Esophagus mucosa (tissue), 1 donor: Measurements from ENCODE around the gene SLC35F6. TPM values are rescaled to one million over a fixed set of nuclear protein-coding genes. Genes with fewer than 3 reads are reported as not detected.
"Not testable (repeated sequence)": the region's sequence is repeated elsewhere in the genome, so short reads cannot be mapped to it uniquely, and the experiment has no call there.

Experiments
- ATAC-seq: fragments of 200-7000 bp; cut with Tn5 transposase; one replicate; pipeline ENCODE4 v1.9.1; 2020
- total RNA-seq: library from RNA; stranded (reverse); gene quantifications from one replicate; pipeline ENCODE4 v1.2.4, GENCODE V29; 2023
- donor health status: DM: yes; HTN: yes; CAD: no.

SLC35F6 gene
- total RNA-seq, 1 donor from 2014 or later, result 42.7 TPM

DNA sequence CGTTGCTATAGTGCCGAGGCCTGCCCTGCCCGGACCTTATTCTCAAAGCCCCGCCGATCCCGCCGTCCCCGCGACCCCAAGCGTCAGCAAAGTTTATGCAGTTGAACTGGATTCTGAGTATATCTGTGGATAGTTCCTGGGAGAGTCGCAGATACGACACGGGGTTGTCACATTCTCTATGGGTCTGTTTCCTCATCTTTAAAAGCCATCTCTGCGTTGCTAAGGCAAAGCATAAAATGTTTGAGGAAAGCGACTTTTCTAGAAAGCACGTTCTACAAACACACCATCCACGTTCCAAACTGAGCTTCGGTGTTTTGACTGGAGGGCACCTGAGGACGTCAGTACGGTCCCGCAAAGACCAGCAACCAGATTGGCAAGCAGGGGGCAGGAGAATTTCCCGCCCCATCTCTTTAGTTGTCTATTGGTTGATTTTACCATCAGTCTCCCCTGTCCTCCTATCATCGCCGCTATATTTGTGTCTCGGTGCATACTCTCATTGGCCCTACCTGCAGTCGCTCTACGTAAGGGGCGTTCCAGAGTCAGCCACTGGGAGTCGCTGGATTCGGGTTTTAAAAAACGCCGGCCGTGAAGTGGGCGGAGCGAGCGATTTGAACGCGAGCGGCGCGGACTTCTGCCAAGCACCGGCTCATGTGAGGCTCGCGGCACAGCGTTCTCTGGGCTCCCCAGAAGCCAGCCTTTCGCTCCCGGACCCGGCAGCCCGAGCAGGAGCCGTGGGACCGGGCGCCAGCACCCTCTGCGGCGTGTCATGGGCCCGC, 21.5 kb downstream of the SLC35F6 start, which contains the start of gene CENPA:
Gene CENPA (plus strand): TSS at position 626 of the 776 bp plus-strand sequence. CDS start 141 bp downstream, at position 767.
- ATAC-seq, result peak; percentile 98

DNA sequence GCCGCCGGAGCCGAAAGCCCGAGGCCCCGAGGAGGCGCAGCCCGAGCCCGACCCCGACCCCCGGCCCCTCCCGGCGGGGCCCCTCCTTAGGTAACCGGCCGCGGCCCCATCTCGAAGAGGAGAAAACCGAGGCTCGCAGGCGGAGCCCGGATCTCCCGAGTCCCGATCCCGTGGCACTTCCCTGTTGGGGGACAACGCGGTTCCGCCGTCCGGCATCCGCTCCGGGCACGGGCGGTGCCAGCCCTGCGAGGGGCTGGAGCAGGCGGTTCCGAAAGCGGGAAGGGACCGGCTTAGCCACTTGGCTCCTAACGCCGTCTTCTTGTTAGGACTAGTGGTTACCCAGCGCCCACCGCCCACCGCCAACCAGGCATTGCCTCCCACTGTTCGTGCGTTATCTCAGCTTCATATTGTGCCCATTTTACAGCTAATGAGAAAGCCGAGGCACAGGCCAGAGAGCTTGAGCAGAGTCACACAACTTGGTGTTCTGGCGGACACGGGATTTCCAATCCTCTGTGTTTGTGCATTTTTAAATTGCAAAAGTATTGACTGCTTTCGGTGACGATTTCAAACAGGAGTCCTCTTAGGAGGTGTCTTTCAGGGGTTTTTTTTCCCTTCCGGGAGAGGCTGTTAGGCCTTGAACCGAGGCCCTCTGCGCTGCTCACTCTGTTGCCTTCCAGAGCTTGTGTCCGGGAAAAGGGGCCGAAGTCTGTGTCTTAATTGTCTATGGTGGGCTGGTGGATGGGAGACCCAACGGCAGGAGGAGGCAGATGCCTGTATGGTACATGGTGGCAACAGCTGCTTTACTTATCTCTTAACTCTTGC, 22.3 kb downstream of the SLC35F6 start:
- ATAC-seq, result peak; percentile 14

DNA sequence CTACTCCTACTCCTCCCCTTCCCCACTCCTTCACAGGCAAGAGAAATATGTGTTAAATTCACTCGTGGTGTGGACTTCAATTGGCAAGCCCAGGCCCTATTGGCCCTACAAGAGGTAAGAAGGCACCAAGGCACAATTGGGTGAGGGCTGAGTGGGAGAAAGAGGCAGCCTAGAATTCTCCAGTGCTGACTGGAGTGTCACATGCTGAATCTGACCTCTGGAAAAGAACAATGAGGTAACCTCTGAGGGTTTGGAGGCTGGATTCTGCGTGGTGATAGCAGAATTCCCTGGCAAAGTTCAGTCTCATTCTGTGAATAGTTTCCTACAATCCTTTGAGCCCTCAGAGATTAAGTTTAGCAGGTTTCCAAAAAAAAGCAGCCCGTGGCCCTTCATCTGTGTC, 28.6 kb downstream of the SLC35F6 start:
- ATAC-seq, result no peak

DNA sequence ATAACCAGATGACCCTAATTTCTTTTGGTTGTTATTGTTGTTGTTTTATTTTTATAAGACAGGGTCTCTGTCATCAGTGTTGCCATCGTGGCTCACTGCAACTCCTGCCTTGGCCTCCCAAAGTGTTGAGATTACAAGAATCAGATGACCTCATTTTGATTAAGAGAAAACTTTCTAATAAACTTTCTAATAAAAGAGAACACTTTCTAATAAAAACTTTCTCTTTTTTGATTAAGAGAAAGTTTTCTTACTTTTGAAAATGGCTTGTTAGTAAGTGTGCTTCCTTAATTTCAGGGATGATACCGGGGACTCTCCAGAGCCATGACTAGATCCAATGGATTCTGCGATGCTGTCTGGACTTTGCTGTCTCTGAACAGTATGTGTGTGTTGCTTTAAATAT, 29.4 kb downstream of the SLC35F6 start:
- no peak for ATAC-seq

DNA sequence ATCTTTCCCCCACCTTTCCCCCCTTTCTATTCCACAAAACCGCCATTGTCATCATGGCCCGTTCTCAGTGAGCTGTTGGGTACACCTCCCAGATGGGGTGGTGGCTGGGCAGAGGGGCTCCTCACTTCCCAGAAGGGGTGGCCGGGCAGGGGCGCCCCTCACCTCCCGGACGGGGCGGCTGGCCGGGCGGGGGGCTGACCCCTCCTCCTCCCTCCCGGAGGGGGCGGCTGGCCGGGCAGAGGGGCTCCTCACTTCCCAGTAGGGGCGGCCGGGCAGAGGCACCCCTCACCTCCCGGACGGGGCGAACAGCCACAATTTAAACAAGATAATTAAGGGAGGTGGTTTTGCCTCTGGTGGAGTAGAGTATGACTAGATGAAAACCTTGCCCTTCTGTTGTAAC, 31.1 kb downstream of the SLC35F6 start:
- not testable (repeated sequence) for ATAC-seq

DNA sequence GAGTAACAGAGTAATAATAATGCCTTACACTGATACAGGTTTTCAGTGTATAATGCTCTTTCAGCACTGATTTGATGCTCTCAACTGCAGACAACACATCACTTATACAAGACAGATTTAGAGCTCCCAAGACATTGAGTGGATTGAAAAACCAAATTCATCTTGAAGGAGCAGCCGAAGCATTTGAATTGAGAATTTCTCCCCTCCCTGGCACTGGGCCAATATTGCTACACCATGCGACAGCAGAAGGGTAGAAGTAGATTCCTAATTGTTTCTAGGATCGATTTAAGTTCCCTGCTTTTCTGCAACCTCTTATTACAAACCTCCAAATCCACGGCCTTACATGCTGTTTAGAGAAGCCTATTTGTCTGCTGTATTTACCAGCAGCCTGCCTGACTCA, 37.2 kb downstream of the SLC35F6 start:
- no peak for ATAC-seq

DNA sequence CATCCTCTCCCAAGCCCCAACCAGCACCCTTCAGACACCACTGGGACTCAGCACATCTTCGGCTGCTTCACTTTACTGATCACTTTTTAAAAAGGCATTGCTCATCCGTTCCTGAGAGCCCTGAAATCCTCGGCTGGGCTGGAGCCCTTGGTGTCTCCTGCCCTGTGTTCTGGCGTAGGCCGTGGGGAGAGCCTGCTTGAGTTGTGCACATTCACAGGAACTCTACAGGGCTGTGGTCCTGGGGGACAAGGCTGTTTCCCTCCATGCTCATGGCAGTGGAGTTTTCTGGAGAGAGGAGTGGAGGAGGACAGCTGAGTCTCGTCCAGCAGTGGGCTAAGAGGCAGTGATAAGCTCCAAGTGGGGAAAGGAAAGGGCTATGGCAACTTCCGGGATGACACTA, 37.7 kb downstream of the SLC35F6 start:
- no peak for ATAC-seq

DNA sequence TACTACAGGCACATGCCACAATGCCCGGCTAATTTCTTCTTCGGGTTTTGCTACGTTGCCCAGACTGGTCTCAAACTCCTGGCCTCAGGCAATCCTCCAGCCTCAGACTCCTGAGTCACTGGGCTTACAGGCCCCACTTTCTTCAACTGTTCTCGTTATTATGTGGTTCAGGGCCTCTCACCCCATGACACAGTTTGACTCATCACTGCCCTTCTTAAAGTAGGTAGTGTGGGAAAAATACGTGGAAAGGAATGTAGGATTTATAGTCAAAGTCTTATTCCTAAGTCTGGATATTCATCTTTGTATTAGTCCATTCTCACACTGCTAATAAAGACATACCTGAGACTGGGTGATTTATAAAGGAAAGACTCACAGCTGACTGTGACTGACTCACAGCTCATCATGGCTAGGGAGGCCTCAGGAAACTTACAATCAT, 41.2 kb downstream of the SLC35F6 start:
- peak; percentile 87 for ATAC-seq

DNA sequence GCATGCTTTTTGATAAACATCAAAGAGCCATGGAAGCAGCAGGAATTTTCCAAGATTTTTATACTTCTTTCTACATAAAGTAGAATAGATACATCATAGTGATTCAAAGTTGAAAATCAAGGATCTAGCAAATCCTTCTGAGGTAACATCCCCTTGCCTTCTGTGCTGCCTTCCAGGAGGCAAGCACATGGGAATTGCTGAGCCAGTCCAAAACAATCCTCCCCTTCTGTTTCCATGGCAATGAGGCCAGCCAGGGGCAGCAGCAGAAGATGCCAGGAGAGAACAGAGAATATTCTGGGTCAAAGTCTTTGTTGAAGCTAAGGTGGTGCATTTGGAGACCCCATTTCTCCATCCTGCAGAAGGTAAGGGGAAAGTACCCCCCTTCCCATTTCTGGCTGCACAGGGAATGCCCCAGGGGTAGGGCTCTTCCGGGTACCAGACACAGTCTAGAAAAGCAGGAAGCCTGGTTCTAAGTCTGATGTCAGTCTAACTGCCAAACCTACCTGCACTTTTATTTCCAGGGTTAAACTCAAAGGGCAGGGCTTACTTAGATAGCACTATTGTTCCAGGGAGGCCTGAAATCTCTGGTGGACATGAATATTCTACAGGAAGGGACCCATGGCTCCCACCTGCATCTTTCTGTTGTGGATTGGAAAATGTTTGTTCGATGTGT, 43.8 kb downstream of the SLC35F6 start:
- ATAC-seq, result no peak

DNA sequence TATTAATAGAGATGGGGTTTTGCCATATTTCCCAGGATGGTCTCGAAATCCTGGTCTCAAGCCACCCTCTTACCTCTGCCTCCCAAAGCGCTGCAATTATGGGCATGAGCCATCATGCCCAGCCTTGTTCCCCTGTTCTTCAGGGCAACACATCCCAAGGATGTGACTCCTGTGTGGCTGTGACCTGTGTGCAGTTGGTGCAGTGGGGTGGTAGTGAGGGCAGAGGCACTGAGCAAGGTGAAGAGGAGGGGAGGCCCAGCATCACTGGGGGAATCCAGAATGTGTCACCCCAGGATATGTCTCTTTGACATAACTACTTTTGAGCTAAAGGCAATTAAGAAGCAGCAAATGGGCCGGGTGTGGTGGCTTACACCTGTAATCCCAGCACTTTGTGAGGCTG, 45.1 kb downstream of the SLC35F6 start:
- ATAC-seq, result no peak

DNA sequence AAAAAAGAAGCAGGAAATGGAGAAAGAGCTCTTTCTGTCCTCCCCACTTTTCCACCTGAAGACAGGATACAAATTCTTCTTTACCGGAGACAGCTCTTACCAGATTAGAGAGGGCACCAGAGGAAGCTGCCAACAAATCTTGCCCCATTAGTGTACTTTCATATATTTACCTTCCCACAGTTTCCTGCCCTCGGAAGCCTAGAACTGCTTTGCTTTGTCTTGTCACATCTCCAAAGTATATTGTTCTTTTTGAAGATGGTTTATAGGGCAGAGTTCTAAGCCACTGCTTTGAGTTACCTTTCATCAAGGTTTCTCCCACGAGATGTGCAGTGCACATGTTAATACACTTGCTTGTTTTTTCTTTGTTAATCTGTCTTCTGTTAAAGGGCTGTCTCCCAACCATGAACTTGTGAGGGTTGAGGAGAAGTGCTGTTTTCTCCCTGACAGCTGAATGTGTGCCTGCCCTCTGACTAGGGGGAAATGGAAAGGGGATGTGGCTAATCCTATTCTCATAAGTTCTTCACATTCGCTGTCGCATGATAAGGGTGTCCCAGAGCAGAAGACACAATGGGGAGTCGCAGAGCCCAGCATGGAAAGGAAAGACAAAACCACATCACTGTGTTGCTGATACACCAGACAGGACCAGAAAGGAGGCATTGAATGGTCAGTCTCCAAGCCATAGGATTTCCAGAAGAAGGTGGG, 45.9 kb downstream of the SLC35F6 start:
- no peak for ATAC-seq

DNA sequence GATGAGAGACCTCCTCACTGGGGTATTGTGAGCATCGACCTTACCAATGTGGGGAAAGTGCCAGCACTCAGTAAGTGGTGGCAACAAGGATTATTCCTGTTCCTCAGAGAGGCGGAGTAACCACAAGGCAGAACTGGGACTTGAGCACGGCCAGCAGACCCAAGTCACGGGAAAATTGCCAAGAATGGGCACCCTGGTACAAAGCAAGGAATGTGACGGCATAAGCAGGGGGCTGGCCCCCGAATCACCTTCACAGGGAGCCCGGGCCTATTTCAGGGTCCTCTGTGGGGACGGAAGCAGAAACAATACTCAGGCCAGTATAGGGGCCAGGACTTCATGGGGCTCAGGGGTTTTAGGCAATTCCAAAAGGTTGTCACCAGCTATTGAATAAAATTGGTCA, 47.2 kb downstream of the SLC35F6 start:
- no peak for ATAC-seq

DNA sequence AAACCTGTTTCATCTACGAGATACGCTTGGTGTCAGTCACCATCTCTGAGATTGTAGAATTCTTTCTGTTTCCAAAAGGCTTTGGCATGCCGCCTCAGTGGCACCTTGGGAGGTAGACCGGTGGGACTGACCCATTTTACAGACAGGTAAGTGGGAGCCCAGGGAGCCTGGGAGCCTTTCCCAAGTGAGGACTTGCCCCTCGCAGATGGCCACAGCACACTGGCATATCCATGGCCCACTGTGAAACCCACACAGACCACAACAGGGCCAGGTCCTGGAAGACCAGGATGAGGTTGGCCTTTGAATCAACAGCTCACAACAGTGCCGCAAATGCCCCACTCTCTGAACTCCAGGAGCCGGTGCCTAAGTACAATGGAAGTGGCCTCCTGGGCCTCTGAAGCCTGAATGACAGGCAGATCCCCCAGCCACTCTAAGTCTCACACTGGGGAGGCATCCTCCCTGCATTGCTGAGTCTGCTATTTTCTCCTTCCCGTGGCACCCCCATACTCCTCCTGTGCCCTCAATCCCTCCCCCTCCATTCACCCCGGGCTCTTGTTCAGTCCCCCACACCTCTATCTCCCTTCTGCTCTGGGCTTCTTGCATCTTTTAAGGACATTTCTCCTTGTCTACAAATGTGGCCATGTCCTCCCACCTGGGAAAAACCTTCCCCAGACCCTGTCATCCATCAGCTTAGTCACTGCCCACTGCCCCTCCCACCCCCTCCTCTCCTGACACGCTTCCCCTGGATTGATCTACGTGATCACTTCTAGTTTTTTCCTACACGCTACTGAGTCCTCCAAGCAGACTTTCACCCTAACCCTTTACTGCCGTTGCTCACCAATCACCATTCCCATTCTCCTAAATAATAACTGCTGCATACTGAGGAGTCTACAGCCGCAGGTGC, 48.0 kb downstream of the SLC35F6 start:
- ATAC-seq, result no peak

DNA sequence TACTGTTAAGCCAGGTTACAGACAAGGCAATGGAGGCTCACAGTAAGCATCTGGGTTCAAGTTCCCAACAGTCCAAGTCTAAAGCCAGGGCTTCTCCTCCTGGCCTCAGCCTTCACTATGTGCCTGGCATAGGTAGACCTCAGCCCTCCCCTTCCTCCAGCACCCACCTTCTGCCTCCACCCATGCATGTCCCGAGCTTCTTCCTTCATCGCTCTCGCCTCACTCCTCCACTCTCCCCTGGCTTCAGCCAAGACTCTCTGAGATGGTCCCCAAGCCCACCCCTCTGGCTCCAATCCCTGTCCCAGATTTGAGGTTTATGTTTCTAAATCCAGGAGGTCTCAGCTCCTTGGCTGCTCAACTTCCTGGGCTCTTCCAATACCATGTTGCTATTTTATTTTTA, 48.6 kb downstream of the SLC35F6 start:
- ATAC-seq, result no peak

DNA sequence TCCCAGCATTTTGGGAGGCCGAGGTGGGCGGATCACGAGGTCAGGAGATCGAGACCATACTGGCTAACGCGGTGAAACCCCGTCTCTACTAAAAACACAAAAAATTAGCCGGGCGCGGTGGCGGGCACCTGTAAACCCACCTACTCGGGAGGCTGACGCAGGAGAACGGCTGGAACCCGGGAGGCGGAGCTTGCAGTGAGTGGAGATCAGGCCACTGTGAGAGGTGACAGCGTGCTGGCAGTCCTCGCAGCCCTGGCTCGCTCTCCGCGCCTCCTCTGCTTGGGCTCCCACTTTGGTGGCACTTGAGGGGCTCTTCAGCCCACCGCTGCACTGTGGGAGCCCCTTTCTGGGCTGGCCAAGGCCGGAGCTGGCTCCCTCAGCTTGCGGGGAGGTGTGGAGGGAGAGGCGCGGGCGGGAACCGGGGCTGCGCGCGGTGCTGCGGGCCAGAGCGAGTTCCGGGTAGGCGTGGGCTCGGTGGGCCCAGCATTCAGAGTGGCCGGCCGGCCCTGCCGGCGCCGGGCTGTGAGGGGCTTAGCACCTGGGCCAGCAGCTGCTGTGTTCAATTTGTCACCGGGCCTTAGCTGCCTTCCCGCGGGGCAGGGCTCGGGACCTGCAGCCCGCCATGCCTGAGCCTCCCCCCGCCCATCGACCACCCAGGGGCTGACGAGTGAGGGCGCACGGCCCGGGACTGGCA, 50.1 kb downstream of the SLC35F6 start:
- ATAC-seq, result not testable (repeated sequence)

DNA sequence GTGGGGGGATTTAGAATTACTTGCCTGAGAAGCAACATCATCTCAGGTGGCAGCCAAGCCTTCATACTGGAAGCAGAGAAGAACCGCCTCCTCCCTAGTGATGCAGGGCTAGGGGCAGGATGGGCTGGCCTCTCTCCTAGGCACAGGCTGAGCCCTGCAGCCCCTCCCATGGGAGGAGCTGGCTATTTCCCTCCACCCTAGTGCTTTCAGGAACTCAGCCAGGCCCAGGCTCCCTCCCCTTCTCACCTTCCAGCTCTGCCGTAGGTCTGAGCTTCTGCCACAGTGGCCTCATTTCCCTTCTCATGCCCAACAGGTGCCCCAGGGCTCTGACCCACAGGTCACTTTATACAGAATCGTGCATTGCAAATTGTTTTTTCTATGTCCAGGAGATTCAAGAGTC, 52.8 kb downstream of the SLC35F6 start:
- peak; percentile 81 for ATAC-seq

DNA sequence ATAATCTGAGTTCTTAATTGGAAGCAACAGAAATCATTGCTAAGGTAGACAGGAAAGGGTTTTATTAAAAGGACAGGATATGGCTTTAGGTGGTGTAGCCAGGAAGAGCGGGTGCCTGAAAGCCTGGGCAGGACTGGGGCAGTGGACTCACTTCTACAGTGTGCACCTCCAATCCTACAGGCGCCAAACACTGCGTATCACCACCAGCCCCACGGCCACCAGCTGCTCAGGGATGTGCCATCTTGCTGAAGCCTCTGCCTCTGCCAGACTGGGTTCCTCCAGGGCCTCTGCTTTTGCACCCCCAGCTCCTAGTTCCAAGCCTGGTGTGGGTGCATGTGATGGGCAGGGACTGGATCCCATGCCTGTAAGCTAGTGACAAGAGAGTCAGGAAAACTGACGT, 54.2 kb downstream of the SLC35F6 start:
- ATAC-seq, result no peak

DNA sequence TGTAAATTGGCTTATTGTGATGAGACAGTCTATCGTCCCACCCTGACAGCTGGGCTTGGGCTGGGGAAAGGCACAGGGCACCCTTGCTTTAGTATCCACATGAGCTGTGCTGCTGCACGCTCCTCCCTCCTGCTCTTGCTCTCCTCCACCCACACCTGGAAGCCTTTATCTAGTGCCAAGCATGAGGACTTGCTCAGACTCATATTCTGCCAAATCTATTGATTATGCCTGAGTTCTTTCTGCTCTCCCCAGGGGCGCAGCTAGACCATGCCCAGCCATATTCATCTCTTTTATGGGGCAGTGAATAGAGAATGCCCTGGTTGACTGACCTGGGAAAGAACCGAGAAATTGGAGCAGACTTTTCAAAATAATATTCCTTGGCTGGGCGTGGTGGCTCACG, 54.9 kb downstream of the SLC35F6 start:
- no peak for ATAC-seq

DNA sequence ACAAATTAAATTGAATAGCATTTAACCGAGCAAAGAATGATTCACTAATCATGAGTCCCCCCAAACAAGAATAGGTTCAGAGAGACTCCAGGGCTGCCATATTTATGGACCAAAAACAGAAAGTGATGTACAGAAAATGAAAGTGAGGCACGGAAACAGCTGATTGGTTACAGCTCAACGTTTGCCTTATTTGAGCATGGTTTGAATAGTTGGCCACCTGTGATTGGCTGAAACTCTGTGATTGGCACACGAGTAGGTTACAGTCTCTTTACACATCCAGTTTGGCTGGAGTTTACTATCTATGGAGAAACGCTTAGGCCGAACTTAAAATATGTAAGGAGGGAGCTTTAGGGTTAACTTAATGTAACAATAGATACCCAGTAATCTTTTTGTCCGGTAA, 56.8 kb downstream of the SLC35F6 start:
- ATAC-seq, result no peak

DNA sequence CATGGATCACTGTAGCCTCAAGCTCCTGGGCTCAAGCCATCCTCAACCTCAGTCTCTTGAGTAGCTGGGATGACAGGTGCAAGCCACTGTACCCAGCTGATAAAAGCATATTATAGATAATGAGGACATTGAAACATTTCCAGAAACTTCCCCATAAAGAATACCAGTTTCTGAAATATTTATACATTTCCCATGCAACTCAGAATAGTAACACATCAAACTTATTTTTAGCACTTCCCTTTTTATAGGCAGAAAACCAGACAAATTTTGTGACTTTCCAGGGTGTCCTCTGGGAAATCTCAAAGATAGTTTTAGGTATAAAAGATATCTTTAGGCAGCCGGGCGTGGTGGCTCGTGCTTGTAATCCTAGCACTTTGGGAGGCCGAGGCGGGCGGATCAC, 58.8 kb downstream of the SLC35F6 start:
- ATAC-seq, result no peak
